Measurements from ENCODE around the gene VAMP5. TPM values are rescaled to one million over a fixed set of nuclear protein-coding genes. Genes with fewer than 3 reads are reported as not detected.
"Not testable (repeated sequence)": the region's sequence is repeated elsewhere in the genome, so short reads cannot be mapped to it uniquely, and the experiment has no call there.

Gene VAMP5
- polyA plus RNA-seq, 4 donors: 37.1 to 54.2 (median 45.7) TPM

DNA sequence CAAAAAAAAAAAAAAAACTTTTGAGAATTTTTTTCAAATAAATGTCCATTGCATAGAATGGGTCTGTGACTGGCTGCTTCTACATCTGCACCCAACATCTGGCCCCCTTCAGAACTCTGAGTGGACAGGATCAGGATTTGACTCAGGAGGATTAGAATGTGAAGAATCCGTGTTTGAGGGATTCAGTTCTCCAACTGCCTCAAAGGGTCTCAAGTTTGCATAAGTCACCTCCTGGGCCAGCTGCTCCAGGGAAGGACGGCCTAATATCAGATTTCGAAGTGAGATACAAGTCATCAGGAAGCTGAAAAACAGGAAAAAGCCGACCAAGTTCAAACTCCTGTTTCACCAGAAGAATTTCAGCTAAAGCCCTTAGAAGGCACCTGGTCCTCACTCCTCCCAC lies 34.4 kb upstream of the VAMP5 start:
- no peak for DNase-seq (ENCODE audit: low read depth in 4 of 4, low spot score in 2 of 4)

DNA sequence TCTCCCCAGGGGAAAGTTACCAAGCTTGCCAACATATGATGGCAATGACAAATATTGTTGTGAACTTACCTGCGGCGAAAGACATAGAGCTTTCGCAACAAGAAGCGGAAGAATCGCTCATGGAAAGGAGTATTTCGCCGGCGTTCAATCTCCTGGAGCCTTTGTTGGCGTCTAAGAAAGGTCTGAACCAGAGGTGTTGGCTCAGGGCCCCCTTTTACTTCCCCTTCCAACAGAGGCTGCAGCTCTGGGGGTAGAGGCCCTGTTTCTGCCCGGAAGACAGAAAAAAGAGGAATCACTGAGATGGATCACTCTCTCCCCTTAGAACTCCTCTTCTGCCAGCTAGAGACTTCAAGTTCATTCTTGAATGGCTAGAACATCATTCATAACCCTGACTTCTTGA lies 33.7 kb upstream of the VAMP5 start:
- no peak for DNase-seq (ENCODE audit: low read depth in 4 of 4, low spot score in 2 of 4)

DNA sequence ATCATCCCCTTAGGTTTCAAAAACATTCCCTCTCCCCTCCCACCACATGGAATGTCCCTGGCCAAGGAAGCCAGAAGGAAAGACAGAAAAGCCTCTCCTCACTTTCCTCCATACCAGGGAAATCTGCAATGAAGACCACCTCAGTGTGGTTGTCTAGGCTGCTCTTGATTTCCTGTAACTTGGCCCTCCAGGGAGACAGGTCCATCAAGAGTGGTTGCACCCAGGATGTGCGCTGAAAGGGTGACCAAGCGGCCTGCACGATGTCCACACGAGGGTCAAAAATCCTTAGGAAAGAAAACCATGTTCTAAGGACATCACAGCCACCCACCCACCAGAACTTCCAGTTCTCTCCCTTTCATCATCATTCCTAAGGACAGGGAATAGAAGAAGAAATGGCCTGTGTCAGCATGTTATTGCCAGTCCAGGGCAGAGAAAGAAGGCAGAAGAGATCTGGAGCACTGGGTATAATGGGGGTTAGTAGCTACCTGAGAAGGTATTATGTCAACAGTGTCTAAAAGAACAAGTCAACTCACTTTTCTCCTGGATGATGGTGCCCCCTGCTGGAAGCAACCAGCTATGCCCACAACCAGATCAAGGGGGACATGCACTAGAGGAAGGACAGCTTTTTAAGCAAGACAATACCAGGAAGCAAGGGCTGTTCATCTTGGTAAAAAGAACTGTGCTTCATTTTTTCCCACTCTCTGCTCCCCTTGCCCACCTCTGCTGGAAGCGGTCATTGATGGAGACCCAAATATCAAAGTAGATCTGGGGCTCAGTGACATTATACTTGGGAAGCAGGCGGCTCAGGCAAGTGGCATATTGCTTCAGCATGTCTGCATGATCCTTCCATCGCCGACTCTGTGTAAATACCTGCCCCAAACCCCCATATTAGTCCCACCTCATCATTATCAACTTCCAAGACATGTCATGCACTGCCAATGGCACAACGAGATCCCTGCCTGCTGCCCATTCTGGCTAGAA lies 32.2 kb upstream of the VAMP5 start:
- DNase-seq (ENCODE audit: low read depth in 4 of 4, low spot score in 2 of 4): peak in 3 of 4 donors; percentile 56 to 72 (median 62)

DNA sequence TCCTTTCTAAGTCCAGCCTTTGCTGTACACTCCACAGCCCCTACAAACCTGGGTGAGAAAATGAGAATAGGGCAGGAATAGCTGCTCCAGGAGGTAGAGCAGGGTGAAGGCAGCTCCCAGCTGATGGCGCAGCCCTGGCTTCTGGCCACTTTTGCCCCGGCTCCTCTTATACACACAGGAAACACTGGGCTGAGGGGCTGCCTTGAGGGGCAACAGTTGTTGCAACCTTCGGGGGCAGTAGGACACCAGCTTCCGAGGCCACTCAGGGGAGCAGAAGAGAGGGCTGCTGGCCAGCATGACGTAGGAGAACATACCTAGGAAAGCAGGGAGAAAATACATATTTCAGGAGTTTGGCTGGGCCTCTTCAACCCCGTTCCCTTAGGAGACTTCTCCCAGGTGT lies 31.0 kb upstream of the VAMP5 start:
- DNase-seq (ENCODE audit: low read depth in 4 of 4, low spot score in 2 of 4): no peak

DNA sequence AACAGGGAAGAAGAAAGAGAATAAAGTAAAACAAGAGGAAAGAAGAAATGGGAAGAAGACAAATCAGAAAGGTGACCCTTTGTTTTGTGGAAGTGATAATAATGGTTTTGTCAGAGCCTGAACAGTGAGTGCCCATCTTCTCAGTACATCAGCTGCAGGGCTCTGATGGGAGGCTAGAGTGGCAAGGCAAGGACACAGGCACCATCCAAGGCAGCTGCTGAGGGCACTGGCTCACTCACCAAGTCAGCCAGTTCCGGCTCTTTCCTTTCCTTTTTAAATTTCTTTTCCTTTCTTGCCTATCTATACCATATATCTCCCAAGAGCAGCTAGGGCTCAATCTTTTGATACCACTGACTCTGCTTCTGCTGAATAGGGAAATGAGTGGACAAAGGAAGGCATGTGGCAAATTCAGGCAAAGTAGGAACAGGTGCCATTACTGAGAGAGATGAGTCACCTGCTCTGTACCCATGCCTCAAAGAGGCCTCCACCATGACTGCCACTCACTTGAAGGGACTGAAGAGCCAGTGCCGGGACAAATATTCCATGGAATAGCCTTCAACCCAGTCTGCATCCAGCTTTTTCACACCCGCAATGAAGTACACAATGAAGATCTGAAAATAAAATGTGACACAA lies 29.1 kb upstream of the VAMP5 start:
- no peak for DNase-seq (ENCODE audit: low read depth in 4 of 4, low spot score in 2 of 4)

DNA sequence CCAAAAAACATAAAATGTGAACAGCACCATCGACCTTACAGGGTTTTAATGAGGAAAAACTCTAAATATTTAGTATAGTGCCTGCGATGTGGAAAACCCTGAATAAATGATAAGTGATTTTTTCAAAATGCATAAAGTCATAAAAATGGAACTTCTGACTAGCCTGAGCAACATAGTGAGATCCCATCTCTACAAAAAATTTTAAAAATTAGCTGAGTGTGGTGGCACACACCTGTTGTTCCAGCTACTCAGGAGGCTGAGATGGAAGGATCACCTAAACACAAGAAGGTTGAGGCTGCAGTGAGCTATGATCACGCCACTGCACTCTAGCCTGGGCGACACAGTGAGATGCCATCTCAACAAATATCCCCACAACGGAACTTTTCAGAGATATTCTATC lies 27.1 kb upstream of the VAMP5 start:
- no peak for DNase-seq (ENCODE audit: low read depth in 4 of 4, low spot score in 2 of 4)

DNA sequence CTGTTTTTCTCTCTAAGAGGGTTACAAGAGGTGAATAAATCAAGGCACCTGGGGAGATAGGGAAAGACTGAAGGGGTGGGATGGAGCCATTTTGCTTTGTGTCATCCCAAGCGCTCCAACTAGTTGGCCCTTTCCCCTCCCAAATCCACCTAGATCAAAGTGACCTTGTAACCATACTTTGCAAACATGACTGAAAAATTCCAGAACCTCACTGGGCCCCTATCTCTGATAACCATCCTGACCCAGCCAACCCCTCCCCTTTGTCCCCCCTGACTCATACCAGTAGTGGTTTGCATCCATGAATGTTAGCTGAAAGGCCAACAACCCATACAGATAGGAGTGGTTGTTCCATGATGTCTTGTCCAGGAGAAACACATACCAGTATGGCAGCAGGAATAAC lies 26.1 kb upstream of the VAMP5 start:
- DNase-seq (ENCODE audit: low read depth in 4 of 4, low spot score in 2 of 4): no peak

DNA sequence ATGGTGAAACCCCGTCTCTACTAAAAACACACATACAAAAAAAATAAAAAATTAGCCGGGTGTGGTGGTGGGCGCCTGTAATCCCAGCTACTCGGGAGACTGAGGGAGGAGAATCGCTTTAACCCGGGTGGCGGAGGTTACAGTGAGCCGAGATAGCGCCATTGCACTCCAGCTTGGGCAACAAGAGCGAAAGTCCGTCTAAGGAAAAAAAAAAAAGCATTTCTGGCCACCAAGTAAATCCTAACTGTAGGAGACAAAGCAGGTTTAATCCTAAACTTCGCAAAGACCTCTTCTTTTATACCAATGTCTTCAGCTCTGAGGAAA lies 23.9 kb upstream of the VAMP5 start:
- DNase-seq (ENCODE audit: low read depth in 4 of 4, low spot score in 2 of 4): not testable (repeated sequence)

DNA sequence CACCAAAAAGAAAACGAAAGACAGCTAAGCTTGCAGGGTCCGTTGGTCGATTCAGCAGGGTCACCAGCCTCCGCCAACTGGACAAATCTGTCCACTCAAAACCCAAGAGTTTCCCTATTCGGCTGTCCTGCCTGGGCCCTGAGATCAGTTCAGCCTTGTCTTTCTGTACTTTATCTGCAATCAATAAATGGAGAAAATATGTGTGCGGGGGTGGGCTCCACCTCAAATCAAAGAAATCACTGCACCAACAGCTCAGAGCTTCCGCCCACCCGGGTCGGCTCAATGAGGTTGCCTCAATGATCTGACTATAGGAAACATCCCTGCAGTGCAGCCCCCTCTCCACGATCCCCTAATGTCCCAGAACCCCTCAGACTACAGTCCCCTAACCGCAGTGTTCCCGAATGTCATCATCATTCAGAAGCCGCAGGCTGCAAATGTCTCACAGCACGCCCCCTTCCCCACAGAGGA lies 23.4 kb upstream of the VAMP5 start:
- DNase-seq (ENCODE audit: low read depth in 4 of 4, low spot score in 2 of 4): no peak

DNA sequence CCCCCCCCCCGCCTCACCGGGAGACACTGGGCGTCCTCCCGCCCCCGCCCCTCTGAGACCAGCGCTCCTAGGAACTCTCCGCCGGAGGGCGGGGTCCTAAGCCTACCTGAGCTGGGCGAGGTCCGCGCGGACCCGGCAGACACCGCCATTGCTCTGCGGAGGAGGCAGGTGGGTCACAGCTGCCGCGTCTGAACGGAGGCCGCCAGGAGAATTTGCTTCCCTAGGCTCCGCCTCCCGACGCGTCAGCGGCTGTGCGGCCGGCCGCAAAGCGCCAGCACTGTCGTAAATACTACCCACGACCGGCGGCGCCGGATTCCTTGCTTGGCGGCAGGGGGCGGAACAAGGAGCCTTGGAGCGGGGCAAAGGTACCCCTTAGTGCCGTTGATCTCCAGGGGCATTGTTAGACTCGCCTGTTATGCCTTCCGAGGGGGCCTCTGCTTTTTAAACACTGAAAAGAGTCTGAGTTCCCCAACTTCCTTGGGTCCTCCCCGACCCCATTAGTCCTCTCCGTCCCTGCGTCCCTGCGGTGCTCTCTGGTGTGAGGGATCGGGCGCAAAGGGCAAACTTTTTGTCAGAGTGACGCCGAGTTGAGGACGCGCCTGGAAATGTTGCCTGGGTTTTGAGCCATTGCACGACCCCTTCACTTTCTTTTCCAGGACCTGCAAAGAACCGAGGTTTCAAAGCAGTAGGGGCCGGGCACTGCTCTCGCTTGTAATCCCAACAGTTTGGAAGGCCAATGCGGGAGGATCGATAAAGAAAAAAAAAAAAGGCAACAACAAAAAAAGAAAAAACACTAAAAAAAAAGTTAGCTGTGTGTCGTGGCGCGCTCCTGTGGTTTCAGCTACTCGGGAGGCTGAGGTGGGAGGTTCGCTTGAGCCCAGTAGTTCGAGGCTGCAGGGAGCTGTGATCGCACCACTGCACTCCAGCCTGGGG lies 22.7 kb upstream of the VAMP5 start, which contains the start of gene GGCX:
GGCX (minus strand) TSS at position 214 of the 933 bp plus-strand sequence; CDS start at position 149, 65 bp downstream.
- peak in 3 of 4 donors; percentile 87 to 95 (median 91) for DNase-seq (ENCODE audit: low read depth in 4 of 4, low spot score in 2 of 4)

DNA sequence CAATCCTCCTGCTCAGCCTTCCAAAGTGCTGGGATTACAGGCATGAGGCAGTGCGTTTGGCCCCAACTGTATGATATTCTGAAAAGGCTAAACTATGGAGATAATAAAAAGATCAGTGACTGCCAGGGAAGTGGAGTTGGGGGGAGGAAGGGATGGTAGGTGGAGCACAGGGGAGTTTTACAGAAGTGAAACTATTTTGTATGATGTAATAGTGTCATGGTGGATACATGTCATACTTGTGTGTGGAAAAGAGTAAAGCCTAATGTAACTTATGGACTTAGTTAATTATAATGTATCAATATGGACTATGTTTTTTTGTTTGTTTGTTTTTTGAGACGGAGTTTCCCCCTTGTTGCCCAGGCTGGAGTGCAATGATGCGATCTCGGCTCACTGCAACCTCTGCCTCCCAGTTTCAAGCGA lies 20.1 kb upstream of the VAMP5 start:
- DNase-seq (ENCODE audit: low read depth in 4 of 4, low spot score in 2 of 4): no peak

DNA sequence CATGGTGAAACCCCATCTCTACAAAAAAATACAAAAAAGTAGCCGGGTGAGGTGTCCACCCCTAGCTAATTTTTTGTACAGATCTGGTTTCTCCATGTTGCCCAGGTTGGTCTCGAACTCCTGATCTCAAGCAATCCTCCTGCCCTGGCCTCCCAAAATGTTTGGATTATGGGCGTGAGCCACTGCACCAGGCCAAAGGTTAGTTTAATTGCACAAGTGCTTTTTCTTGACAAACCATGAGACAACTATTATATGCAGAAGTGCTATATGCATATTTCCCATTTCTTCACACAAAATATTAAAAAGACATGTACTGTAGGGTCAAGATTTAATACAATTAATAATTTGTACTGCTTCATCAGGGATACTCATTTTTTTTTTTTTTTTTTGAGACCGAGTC lies 18.0 kb upstream of the VAMP5 start:
- no peak for DNase-seq (ENCODE audit: low read depth in 4 of 4, low spot score in 2 of 4)

DNA sequence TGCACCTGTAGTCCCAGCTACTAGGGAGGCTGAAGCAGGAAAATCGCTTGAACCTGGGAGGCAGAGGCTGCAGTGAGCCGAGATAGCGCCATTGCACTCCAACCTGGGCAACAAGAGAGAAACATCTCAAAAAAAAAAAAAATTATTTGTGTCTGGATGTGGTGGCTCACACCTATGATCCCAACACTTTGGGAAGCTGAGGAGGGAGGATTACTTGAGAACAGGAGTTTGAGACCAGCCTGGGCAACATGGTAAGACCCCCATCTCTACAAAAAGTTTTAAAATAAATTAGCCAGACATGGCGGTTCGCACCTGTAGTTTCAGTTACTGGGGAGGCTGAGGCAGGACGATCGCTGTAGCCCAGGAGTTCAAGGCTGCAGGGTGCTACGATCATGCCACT lies 8.5 kb upstream of the VAMP5 start:
- DNase-seq (ENCODE audit: low read depth in 4 of 4, low spot score in 2 of 4): no peak

DNA sequence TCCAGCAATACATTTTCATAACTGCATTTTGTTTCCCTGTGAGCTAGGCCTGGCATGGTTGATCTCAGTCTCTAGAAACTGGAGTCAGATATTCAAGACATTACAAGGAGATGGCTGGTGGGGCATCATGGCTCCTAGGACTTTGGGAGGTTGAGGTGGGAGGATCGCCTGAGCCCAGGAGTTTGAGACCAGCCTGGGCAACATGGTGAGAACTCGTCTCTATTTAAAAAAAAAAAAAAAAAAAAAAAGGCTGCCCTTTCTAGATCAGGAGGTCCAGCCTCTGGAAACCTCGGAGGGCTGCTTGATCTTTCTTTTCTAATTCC lies 7.2 kb upstream of the VAMP5 start:
- no peak for DNase-seq (ENCODE audit: low read depth in 4 of 4, low spot score in 2 of 4)

DNA sequence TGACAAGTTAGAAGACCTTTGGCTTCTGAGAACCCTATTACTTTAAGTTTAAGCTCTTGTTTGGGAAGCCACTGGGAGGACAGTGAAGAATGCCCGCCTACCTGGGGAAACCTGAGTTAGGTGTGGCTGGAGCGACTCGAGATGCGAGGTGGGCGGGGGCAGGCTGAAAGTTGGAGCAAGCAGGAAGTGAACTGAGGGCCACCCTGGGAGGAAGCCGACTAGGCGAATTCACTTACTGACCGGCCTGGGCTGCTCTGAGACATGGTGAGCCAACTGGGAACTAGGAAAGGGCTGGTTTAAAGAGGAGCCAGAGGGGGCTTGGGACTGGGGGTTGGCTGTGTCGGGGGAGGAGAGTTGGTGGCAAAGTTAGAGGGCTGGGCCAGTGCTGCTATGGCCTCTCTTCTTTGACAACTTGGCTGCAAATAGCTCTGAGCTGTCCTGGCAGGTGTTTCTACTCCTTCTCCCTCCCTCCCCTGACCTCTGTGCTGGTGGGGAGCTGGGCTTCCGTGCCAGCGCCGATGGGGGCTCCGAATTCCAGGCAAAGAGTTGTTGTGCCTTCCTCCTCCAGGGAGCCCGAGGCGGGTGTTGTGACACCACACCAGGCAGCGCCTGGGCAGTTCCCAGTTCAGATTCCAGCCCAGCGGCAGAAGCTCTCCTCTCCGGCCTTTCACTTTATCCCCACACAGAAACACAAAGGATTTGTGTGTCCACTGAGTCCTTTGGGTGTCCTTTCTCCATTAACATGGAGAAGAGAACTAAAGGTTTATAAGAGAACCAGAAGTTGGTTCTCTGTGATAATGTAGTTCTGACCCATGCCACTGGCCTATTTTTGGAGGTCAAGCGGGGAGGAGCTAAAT lies 6.6 kb upstream of the VAMP5 start, which contains the start of gene VAMP8:
VAMP8 (plus strand) TSS at position 201 of the 857 bp plus-strand sequence; CDS start at position 262, 61 bp downstream.
- no peak for DNase-seq (ENCODE audit: low read depth in 4 of 4, low spot score in 2 of 4)

DNA sequence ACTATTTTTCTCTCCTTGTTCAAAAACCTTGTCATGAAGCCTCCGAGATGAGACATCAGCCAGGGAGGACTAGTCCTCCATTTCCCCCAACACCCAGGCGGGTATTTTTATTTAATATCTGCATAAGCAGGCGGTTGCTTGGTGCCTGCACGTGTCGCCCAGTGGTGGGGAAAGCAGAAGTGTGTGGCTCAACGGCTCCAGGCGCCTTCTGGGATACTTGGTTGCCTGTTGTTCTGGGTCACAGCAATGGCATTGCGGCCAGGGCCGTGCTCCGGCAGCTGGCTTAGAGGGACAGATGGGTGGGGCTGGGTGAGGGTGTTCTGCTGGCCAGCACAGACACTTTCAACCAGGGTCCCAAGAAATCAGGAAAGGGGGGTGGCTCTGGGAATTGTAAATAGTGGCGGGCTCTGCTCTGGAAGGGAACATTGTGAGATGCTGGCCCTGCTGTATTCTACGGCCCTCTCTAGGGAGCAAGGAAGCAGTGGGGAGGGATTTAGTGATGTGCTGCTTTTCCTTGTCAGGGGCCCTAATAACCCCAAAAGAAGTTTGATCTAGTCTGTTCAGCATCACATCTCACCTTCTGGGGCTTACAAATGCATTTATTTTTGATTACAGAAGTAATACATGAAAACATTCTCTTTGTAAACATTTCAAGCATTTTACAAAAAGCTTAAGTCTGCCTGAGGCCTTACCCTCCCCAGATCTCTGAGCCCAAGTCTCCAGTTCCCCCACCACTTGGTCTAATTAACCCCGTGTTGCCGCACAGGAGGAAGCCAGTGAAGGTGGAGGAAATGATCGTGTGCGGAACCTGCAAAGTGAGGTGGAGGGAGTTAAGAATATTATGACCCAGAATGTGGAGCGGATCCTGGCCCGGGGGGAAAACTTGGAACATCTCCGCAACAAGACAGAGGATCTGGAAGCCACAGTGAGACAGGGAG lies 5.7 kb upstream of the VAMP5 start:
- no peak for DNase-seq (ENCODE audit: low read depth in 4 of 4, low spot score in 2 of 4)

DNA sequence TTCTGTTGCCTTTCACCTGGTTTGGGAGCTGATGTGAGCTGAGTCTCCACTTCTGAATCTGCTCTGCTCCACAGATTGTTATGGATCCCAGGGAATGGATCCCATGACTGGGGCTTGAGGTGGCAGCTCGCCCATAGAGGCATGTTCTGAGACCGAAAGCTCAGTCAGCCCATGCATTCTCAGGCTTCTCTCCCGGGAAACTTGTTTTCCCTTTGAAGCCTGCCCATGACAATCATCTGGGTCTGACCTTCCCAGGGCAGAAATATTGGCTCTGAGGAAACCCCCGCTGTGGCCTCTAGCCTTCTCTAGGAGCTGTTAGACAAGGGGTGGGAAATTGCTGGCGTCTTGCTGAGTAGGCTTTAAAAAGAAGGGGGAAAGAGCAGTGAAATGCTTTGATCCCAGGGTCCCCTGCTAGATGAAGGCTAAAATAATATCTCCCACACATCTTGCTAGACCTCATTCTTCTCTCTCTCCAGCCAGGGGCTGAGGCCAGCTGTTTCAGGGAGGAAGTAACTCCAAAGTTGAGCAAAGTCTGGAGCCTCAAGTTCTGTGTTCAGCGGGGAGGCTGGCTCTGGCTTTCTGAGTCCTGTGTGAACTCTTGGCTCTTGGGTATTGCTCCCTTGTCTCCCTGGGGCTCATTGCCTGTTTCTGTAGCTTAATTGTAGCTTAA lies 4.8 kb upstream of the VAMP5 start:
- DNase-seq (ENCODE audit: low read depth in 4 of 4, low spot score in 2 of 4): no peak

DNA sequence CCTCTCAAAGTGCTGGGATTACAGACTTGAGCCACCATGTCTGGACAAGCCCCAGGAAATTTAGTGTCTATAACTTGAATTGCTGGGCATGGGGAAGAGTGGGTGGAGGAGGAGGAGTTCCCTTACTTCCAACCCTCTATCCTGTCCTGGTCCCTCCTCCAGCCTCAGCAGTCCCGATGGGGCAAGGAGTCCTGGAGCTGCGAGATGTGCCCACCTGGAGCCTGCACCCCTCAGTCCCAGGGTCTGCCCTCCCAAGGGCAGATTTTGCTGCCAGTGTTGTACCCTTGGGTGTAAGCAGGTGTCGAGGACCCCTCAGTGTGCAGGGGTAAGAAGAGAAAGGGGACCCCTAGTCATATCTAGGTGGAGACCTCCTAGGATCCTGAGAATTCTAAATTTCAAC lies 4.0 kb upstream of the VAMP5 start:
- no peak for DNase-seq (ENCODE audit: low read depth in 4 of 4, low spot score in 2 of 4)
